GM19043 (cell line): ENCODE measurements around the gene PRDX5.
A peak's percentile ranks its signal among the peaks of the same experiment; 100 is the strongest.
"Not testable (repeated sequence)": the region's sequence is repeated elsewhere in the genome, so short reads cannot be mapped to it uniquely, and the experiment has no call there.

ENCODE experiments used
- ATAC-seq: cut with Tn5 transposase; IDR thresholded peaks from one replicate; pipeline ENCODE4 v1.9.1; 2021; ENCODE audit warnings: low read depth; ENCODE audit not compliant: unreplicated experiment

Gene PRDX5

GRCh38 chr11:64323373-64323772 is 5.5 kb downstream of the PRDX5 start:
- ATAC-seq: no peak

GRCh38 chr11:64323984-64324383 is 6.1 kb downstream of the PRDX5 start:
- not testable (repeated sequence) for ATAC-seq

GRCh38 chr11:64324692-64325469 is 7.0 kb downstream of the PRDX5 start:
- ATAC-seq: no peak

GRCh38 chr11:64327375-64327774 is 9.5 kb downstream of the PRDX5 start:
- ATAC-seq: no peak

GRCh38 chr11:64327993-64328392 is 10.1 kb downstream of the PRDX5 start:
- no peak for ATAC-seq

GRCh38 chr11:64330888-64331287 is 13.0 kb downstream of the PRDX5 start:
- no peak for ATAC-seq

GRCh38 chr11:64331569-64332371 is 13.8 kb downstream of the PRDX5 start:
- peak; percentile 44 for ATAC-seq

- no peak for ATAC-seq
These were observed 15.6 kb downstream of the PRDX5 start for GRCh38 chr11:64333556-64333955.

- peak; percentile 82 for ATAC-seq
These were observed 17.1 kb downstream of the PRDX5 start for GRCh38 chr11:64334764-64335735.

- ATAC-seq: no peak
These were observed 19.8 kb downstream of the PRDX5 start for GRCh38 chr11:64337538-64338249.

GRCh38 chr11:64338716-64339115 is 20.8 kb downstream of the PRDX5 start:
- no peak for ATAC-seq

GRCh38 chr11:64339286-64339685 is 21.4 kb downstream of the PRDX5 start:
- no peak for ATAC-seq

GRCh38 chr11:64339754-64340408 is 22.0 kb downstream of the PRDX5 start, which contains the start of gene CCDC88B:
CCDC88B (plus strand) TSS chr11:64340204; CDS start chr11:64340267, 63 bp downstream.
- ATAC-seq: no peak

- ATAC-seq: no peak
These were observed 22.9 kb downstream of the PRDX5 start for GRCh38 chr11:64340671-64341335.

- ATAC-seq: no peak
These were observed 23.5 kb downstream of the PRDX5 start for GRCh38 chr11:64341429-64341828.

- no peak for ATAC-seq
These were observed 24.2 kb downstream of the PRDX5 start for GRCh38 chr11:64341851-64342791.

- no peak for ATAC-seq
These were observed 25.2 kb downstream of the PRDX5 start for GRCh38 chr11:64342869-64343745.
